Gastroesophageal sphincter (tissue), 4 donors: ENCODE results near the gene PTPRD. TPM values are rescaled to one million over a fixed set of nuclear protein-coding genes. Genes with fewer than 3 reads are reported as not detected.
"Not testable (repeated sequence)": the region's sequence is repeated elsewhere in the genome, so short reads cannot be mapped to it uniquely, and the experiment has no call there.

Source experiments
- ATAC-seq: fragments of 150-250 bp; one replicate; pipeline ENCODE4 v1.9.1; 2016; ENCODE audit warnings: mild to moderate bottlenecking, moderate library complexity
- H3K27ac ChIP-seq, 4 donors: fragments of 200-600 bp; sonication (generic) in 3 of 4; 1 replicate in 3 of 4; 2 replicates in 1 of 4; pipeline ENCODE4 v1.5.1; 2016 to 2019
- H3K27me3 ChIP-seq: fragments of 200-600 bp; sonication (generic); one replicate; pipeline ENCODE4 v1.5.1; 2019
- H3K36me3 ChIP-seq, 2 donors: fragments of 200-600 bp; sonication (generic); one replicate each; pipeline ENCODE4 v1.5.1; 2019; ENCODE audit warnings: control low read depth in 1 of 2
- H3K4me1 ChIP-seq, 3 donors: fragments of 200-600 bp; sonication (generic); 1 replicate in 2 of 3; 2 replicates in 1 of 3; pipeline ENCODE4 v1.5.1; 2016 to 2019; ENCODE audit warnings: control low read depth in 2 of 3
- H3K4me3 ChIP-seq, 2 donors: fragments of 200-600 bp; sonication (generic); one replicate each; pipeline ENCODE4 v1.5.1; 2019; ENCODE audit warnings: mild to moderate bottlenecking in 1 of 2, moderate library complexity in 1 of 2
- H3K9me3 ChIP-seq, 3 donors: fragments of 200-600 bp; sonication (generic); one replicate each; pipeline ENCODE4 v1.5.1; 2017 to 2019; ENCODE audit warnings: control low read depth in 2 of 3
- EP300 ChIP-seq: sonication (generic); formaldehyde crosslinking; IDR thresholded peaks from one replicate; pipeline ENCODE4 v1.6.1; 2017; ENCODE audit warnings: antibody characterized with exemption, mild to moderate bottlenecking
- POLR2A ChIP-seq, 2 donors: fragments of 450-650 bp; IDR thresholded peaks; one replicate each; pipeline ENCODE4 v1.6.1; 2017; ENCODE audit warnings: antibody characterized with exemption in 2 of 2, mild to moderate bottlenecking in 2 of 2, moderate library complexity in 1 of 2
- POLR2AphosphoS5 ChIP-seq: sonication (generic); formaldehyde crosslinking; IDR thresholded peaks from one replicate; pipeline ENCODE4 v1.6.1; 2017; ENCODE audit warnings: antibody characterized with exemption
- WGBS, 2 donors: methylation state at CpG; one replicate each; pipeline ENCODE4 v1.1.5; 2018; ENCODE audit warnings: low coverage in 1 of 2; 5-methylcytosine and 5-hydroxymethylcytosine counted together
- total RNA-seq, 4 donors: library from RNA; depleted of rRNA; stranded (reverse); fragments of >200 nt; gene quantifications; one replicate each; pipeline ENCODE4 v1.1.0, GENCODE V29; 2016
- TF ChIP-seq, protein P1 (sequence below), 4 experiments: fragments of 200-600 bp in 2 of 4; fragments of 450-650 bp in 2 of 4; sonication (generic) in 1 of 4; IDR thresholded peaks; one replicate each; pipeline ENCODE4 v1.5.1; 2017 to 2019; ENCODE audit warnings: antibody characterized with exemption in 4 of 4, mild to moderate bottlenecking in 2 of 4, moderate library complexity in 2 of 4

Gene PTPRD
- total RNA-seq, 4 donors from 2014 or later: 3.5 to 53.9 (median 15.8) TPM

DNA sequence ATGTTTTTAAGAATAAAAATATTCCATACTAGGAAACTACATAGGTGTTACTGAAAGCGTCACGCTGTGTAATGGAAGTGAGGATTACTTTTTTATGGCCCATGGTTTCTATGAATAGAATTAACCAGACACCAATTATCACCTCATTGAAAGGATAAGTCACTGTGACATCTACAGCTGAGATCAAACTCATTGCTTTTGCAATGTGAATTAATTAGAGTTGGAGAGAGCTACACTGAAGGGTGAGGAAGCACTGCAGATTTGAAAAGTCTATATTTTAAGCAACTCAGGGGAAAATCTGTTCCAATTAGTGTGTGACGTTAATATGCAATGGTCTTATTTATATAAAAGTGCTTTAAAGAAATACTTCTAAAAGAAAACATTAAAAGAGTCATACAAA is 1513.2 kb downstream of the PTPRD start:
- WGBS, 2 donors: 40 to 89% methylated on average over 2 to 3 of the region's 3 CpGs
- no peak overlapping the region for H3K27ac ChIP-seq
- no peaks in the 10 kb centered on the region for H3K4me1 ChIP-seq
- H3K36me3 ChIP-seq: no peaks in the 10 kb centered on the region
- H3K27me3 ChIP-seq: no peaks in the 10 kb centered on the region
- ATAC-seq: no peak
- no peak overlapping the region for H3K4me3 ChIP-seq
- H3K9me3 ChIP-seq: no peaks in the 10 kb centered on the region
- no peak for TF ChIP-seq POLR2AphosphoS5
- no peak for TF ChIP-seq POLR2A (IDR thresholded peaks at IDR 0.05)
- TF ChIP-seq, protein P1, sequence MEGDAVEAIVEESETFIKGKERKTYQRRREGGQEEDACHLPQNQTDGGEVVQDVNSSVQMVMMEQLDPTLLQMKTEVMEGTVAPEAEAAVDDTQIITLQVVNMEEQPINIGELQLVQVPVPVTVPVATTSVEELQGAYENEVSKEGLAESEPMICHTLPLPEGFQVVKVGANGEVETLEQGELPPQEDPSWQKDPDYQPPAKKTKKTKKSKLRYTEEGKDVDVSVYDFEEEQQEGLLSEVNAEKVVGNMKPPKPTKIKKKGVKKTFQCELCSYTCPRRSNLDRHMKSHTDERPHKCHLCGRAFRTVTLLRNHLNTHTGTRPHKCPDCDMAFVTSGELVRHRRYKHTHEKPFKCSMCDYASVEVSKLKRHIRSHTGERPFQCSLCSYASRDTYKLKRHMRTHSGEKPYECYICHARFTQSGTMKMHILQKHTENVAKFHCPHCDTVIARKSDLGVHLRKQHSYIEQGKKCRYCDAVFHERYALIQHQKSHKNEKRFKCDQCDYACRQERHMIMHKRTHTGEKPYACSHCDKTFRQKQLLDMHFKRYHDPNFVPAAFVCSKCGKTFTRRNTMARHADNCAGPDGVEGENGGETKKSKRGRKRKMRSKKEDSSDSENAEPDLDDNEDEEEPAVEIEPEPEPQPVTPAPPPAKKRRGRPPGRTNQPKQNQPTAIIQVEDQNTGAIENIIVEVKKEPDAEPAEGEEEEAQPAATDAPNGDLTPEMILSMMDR (IDR thresholded peaks at IDR 0.05): no peak
- no peak for TF ChIP-seq EP300

DNA sequence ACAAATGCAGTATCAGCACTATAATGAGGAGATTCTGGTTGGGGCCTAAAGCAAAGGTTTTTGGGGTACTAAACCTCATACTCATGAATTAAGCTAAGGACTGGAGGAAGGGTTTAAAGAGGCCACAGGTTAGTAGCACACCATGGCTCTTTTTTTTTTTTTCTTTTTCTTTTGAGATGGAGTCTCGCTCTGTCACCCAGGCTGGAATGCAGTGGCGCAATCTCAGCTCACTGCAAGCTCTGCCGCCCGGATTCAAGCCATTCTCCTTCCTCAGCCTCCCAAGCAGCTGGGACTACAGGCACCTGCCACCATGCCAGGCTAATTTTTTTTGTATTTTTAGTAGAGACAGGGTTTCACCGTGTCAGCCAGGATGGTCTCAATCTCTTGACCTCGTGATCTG is 1515.5 kb downstream of the PTPRD start:
- ATAC-seq, H3K27ac ChIP-seq, H3K4me3 ChIP-seq, H3K4me1 ChIP-seq, H3K27me3 ChIP-seq, H3K36me3 ChIP-seq, H3K9me3 ChIP-seq: not testable (repeated sequence)
- WGBS, 2 donors: 87 to 88% methylated on average over 5 to 6 of the region's 6 CpGs

DNA sequence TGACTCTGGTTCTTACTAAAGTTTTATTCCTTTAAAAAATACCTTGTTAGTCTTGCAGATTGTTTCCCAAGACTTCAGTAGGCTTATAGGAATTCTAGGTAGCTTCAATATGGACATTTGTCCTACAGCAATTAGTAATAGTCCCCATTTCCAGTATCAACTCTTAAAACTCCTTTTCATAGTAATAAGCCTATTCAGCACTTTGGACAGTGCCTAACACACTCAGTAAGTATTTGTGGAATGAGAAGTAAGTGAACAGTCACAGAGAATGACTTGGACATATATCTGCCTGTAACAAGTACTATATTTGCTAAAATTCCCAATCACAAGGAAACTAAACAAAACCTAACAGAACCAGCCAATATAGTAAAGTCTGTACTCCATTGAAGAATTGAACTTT is 1521.4 kb downstream of the PTPRD start:
- H3K4me1 ChIP-seq: no peaks in the 10 kb centered on the region
- H3K36me3 ChIP-seq: no peaks in the 10 kb centered on the region
- H3K9me3 ChIP-seq: peaks cover 0 to 8% (median 0%) of the 10 kb centered on the region in 3 donors
- H3K27me3 ChIP-seq: no peaks in the 10 kb centered on the region
- no peak for ATAC-seq
- H3K27ac ChIP-seq: no peak overlapping the region
- TF ChIP-seq, protein P1 (IDR thresholded peaks at IDR 0.05): no peak
- no peak overlapping the region for H3K4me3 ChIP-seq

DNA sequence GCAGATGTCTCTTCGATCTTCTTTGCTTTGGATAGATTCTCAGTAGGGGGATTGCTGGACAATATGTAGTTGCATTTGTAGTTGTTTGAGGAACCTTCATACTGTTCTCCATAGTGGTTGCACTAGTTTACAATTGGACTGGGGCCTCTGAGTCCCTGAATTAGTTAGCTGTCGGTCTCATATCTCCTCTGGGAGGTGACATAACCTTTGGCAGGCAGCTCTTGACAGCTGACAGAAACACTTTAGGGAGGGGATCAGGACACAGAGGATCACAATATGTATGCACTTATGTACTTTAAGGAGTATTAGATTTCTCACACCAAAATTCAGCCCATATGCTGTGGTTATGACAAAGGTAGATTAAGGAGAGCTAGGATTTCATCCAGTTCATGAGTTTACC is 1533.3 kb downstream of the PTPRD start:
- ATAC-seq: no peak
- no peak overlapping the region for H3K4me3 ChIP-seq

DNA sequence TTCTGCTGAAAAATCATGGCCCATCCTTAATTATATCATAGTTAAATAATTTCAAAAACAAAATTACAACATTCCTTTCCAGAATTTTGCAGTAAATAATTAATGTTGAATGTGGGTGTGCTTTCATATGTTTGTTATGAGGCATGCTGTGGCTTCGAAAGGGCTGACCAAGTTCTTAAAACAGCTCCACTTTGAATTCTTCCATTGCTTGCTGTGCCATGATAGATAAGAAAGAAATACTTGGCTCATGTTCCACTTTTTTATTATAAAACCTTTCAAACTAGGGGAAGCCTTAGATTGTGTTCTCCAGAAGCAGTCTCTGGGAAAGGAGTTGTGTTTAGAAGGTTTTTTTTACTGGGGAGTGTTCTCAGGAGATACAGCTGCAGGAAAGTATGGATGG is 1534.5 kb downstream of the PTPRD start:
- Histone ChIP-seq H3K27me3 (no peaks in the 10 kb centered on the region), H3K36me3 (no peaks in the 10 kb centered on the region), H3K27ac (no peak overlapping the region), H3K9me3 (peaks cover 0 to 5% (median 0%) of the 10 kb centered on the region in 3 donors), H3K4me3 (no peak overlapping the region), H3K4me1 (no peaks in the 10 kb centered on the region)
- TF ChIP-seq, protein P1 (IDR thresholded peaks at IDR 0.05): no peak
- TF ChIP-seq POLR2AphosphoS5 (no peak), EP300 (no peak), POLR2A (IDR thresholded peaks at IDR 0.05) (no peak)
- WGBS, 2 donors: 13 to 54% methylated on average over 1 of the region's 1 CpG
- ATAC-seq: no peak

More for the DNA sequence above, 1533.3 kb downstream of the PTPRD start:
- Histone ChIP-seq H3K4me1 (no peaks in the 10 kb centered on the region), H3K36me3 (no peaks in the 10 kb centered on the region), H3K9me3 (peaks cover 0 to 5% (median 0%) of the 10 kb centered on the region in 3 donors), H3K27me3 (no peaks in the 10 kb centered on the region), H3K27ac (no peak overlapping the region)
- TF ChIP-seq POLR2AphosphoS5: no peak
- TF ChIP-seq EP300: no peak
- TF ChIP-seq, protein P1 (IDR thresholded peaks at IDR 0.05): no peak
- TF ChIP-seq POLR2A (IDR thresholded peaks at IDR 0.05): no peak
- WGBS, 2 donors: 71% methylated on average over 2 of the region's 2 CpGs; no CpG with 5 or more reads in 1 of the 2 donors

DNA sequence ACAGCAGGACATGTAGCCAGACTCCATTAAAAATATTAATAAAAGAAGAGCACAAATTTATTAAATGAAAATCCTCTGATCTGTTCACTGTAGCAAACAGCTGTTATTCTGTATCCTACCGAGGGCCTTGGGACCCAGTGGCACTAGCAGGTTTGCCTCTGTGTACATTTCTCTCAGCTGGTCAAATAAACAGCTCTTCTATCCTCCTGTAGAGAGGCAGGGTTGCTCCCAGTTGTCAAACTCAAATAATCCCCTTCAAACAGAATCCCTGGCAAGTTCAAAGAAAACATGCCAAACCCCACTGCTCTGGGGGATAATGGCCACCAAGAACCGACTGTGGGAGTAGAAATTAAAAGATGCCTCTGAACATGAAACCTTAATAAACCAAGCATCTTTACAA is 1551.2 kb downstream of the PTPRD start:
- TF ChIP-seq POLR2AphosphoS5 (no peak), POLR2A (IDR thresholded peaks at IDR 0.05) (no peak), EP300 (no peak)
- TF ChIP-seq, protein P1 (IDR thresholded peaks at IDR 0.05): no peak

More for the DNA sequence above, 1551.2 kb downstream of the PTPRD start:
- H3K27ac ChIP-seq: no peak overlapping the region
- H3K4me3 ChIP-seq: no peak overlapping the region
- H3K9me3 ChIP-seq: no peaks in the 10 kb centered on the region
- WGBS, 2 donors: 12 to 37% methylated on average over 2 of the region's 2 CpGs
- H3K4me1 ChIP-seq: no peaks in the 10 kb centered on the region
- H3K27me3 ChIP-seq: no peaks in the 10 kb centered on the region
- H3K36me3 ChIP-seq: no peaks in the 10 kb centered on the region
- ATAC-seq: no peak
